Effector memory CD8-positive, alpha-beta T cell (primary cell): Measurements from ENCODE around the gene MFSD8.
"Not testable (repeated sequence)": the region's sequence is repeated elsewhere in the genome, so short reads cannot be mapped to it uniquely, and the experiment has no call there.

Source experiments
- ATAC-seq: fragments of 150-1000 bp; cut with Tn5 transposase; replicated peaks from 2 replicates; pipeline ENCODE4 v1.10.0; 2021; ENCODE audit warnings: mild to moderate bottlenecking, moderate library complexity
- DNase-seq, 3 experiments: peaks; one replicate each; pipeline ENCODE4 v3.0.0; 2021
- H3K27ac Mint-ChIP-seq, 2 donors: one replicate each; pipeline ENCODE4 v1.8.0; 2022; ENCODE audit warnings: mild to moderate bottlenecking in 2 of 2, mixed read lengths in 2 of 2, moderate library complexity in 2 of 2
- H3K27me3 Mint-ChIP-seq, 2 donors: one replicate each; pipeline ENCODE4 v1.8.0; 2022; ENCODE audit warnings: mixed read lengths in 2 of 2
- H3K36me3 Mint-ChIP-seq: one replicate; pipeline ENCODE4 v1.8.0; 2022; ENCODE audit warnings: mild to moderate bottlenecking, moderate library complexity, mixed read lengths; ENCODE audit not compliant: insufficient read depth
- H3K4me1 Mint-ChIP-seq, 2 donors: one replicate each; pipeline ENCODE4 v1.8.0; 2022; ENCODE audit warnings: low read depth in 2 of 2, mixed read lengths in 2 of 2
- H3K4me3 Mint-ChIP-seq, 2 donors: one replicate each; pipeline ENCODE4 v1.8.0; 2022; ENCODE audit warnings: mild to moderate bottlenecking in 2 of 2, mixed read lengths in 2 of 2, moderate library complexity in 2 of 2
- H3K9me3 Mint-ChIP-seq, 2 donors: one replicate each; pipeline ENCODE4 v1.8.0; 2022; ENCODE audit warnings: mixed read lengths in 2 of 2

Gene MFSD8

DNA sequence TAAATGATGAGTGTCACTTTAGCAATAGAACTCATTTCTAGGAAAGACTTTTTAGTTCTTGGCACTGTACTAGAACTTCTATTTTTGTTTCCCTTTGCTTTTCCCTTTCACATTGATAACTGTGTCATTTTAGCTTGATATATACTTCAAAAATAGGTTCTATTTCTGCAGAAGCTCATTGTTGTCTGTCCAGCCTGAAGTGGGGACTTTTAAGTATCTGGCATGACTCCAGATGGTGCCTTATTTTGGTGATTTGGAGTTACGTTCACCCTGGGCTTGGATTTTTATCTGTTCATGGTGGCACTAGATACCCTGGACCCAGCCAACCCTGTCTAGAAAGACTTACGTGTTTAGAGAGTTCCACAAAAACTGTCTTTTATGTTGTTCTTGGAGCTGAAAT lies 3.6 kb upstream of the MFSD8 start:
- ATAC-seq (no peak), DNase-seq (no peak)
- Mint-ChIP-seq H3K36me3 (peaks cover 32% of the 10 kb centered on the region), H3K4me1 (peaks cover 21 to 23% of the 10 kb centered on the region in 2 donors), H3K27me3 (no peaks in the 10 kb centered on the region), H3K9me3 (no peaks in the 10 kb centered on the region), H3K27ac (no peak overlapping the region), H3K4me3 (no peak overlapping the region)

DNA sequence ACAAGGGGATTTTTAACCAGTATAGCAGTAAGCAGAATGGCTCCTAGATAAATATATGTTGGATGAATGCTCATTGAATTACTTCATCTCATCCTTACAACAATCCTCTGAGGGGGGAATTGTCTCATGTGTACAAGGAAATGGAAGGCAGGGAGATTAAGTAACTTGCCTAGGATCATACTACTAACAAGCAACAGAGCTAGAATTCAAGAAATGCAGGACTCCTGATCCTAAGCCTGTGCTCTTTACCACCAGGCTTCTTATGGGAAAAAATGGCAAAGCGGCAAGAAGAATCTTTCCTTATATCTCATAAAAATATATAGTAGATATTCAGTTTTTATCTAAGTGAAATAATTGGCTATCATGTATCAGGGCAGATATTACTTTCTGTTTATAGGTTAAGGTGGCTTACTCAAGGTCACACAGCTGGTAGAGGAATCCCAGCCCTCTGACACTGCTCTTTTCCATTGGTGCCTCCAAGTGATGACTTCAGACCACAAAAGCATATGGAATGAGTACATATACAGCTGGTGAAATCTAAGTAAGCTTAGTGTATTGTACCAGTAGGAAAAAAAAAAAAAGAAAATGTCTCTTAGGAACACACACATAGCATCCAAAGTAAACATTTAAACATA lies 2.3 kb upstream of the MFSD8 start:
- H3K4me3 Mint-ChIP-seq = no peak overlapping the region
- DNase-seq (no peak), ATAC-seq (no peak)
- peaks cover 27% of the 10 kb centered on the region for H3K36me3 Mint-ChIP-seq
- H3K27me3 Mint-ChIP-seq = no peaks in the 10 kb centered on the region
- H3K27ac Mint-ChIP-seq = no peak overlapping the region
- no peaks in the 10 kb centered on the region for H3K9me3 Mint-ChIP-seq
- H3K4me1 Mint-ChIP-seq = peaks cover 31 to 35% of the 10 kb centered on the region in 2 donors

DNA sequence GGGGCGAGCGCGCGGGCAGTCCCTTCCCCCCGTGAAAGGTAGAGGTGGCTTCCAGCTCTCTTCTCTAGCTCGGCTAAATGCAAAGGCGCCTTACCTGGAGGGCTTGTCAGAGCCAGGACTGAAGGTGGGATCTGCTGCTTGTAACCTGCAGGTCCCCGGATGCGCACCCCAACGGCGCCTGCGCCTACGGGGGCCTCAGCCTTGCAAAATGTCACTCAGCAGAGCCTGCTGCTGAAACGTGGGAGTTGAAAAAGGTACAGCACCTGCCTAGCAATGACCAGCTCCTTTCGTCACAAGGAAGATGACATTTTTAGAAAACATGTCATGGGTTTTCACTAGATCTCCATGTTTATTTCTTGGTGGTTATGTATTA lies 816 bp upstream of the MFSD8 start:
- peaks cover 27% of the 10 kb centered on the region for H3K36me3 Mint-ChIP-seq

DNA sequence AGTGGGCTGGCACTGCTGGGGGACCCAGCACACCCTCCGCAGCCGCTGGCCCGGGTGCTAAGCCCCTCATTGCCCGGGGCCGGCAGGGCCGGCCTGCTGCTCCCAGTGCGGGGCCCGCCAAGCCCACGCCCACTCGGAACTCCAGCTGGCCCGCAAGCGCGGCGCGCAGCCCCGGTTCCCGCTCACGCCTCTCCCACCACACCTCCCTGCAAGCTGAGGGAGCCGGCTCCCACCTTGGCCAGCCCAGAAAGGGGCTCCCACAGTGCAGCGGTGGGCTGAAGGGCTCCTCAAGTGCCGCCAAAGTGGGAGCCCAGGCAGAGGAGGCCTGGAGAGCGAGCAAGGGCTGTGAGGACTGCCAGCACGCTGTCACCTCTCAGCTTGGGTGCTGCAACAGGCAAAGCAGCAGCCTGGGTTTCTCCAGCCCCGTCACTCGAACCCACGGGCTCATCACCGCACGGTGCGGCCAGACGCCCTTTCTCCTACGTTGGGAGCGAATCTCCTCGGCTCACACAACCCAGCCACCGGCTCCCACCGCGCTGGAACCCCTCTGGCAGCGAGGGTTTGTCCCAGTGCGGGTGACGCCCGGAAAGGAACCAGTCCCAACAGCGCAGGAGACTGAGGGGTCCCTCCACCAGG lies 429 bp downstream of the MFSD8 start:
- not testable (repeated sequence) for H3K27me3 Mint-ChIP-seq

More for the DNA sequence above, 816 bp upstream of the MFSD8 start:
- Mint-ChIP-seq H3K4me1 (peaks cover 31 to 36% of the 10 kb centered on the region in 2 donors), H3K4me3 (peak overlapping the region; percentile 85 to 89), H3K27ac (peak overlapping the region; percentile 90 to 98), H3K9me3 (no peaks in the 10 kb centered on the region), H3K27me3 (no peaks in the 10 kb centered on the region)
- ATAC-seq = peak; percentile 37
- peak; percentile 60 to 67 (median 61) for DNase-seq

DNA sequence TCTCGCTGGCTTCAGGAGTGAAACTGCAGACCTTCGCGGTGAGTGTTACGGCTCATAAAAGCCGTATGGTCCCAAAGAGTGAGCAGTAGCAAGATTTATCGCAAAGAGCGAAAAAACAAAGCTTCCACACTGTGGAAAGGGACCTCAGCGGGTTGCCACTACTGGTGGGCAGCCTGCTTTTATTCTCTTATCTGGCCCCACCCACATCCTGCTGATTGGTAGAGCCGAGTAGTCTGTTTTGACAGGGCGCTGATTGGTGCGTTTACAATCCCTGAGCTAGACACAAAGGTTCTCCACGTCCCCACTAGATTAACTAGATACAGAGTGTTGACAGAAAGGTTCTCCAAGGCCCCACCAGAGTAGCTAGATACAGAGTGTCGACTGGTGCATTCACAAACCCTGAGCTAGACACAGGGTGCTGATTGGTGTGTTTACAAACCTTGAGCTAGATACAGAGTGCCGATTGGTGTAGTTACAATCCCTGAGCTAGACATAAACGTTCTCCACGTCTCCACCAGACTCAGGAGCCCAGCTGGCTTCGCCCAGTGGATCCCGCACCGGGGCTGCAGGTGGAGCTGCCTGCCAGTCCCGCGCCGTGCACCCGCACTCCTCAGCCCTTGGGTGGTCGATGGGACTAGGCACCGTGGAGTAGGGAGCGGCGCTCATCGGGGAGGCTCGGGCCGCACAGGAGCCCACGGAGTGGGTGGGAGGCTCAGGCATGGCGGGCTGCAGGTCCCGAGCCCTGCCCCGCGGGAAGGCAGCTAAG lies 1.2 kb downstream of the MFSD8 start:
- H3K36me3 Mint-ChIP-seq = peaks cover 27% of the 10 kb centered on the region
- ATAC-seq, H3K27me3 Mint-ChIP-seq, H3K9me3 Mint-ChIP-seq: not testable (repeated sequence)
- peaks cover 31 to 36% of the 10 kb centered on the region in 2 donors for H3K4me1 Mint-ChIP-seq
- peak overlapping the region; percentile 85 to 89 for H3K4me3 Mint-ChIP-seq
- H3K27ac Mint-ChIP-seq = peak overlapping the region; percentile 92 to 98
- DNase-seq = peak; percentile 42 to 56 (median 47)

More for the DNA sequence above, 429 bp downstream of the MFSD8 start:
- peak overlapping the region; percentile 92 to 98 for H3K27ac Mint-ChIP-seq
- peaks cover 31 to 36% of the 10 kb centered on the region in 2 donors for H3K4me1 Mint-ChIP-seq
- ATAC-seq = peak; percentile 16
- peaks cover 27% of the 10 kb centered on the region for H3K36me3 Mint-ChIP-seq
- not testable (repeated sequence) for DNase-seq, H3K9me3 Mint-ChIP-seq
- peak overlapping the region; percentile 85 to 89 for H3K4me3 Mint-ChIP-seq

DNA sequence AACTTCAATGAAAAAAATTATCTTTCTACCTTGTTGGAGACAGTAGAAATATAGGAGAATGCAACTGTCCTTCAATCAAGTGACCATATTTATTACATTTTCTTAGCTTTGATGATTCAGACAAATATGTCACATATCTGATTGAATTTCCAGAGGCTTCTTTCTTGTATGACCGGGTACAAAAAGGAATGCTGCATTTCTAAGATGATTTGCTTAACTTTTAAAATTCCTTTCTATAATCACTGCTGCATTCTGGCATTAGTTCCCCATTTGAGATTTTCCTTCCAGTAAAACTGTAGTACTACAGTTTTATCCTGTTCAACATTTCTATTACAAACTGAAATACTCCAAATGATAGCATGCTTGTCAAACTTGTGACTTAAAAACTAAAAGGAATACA lies 5.2 kb downstream of the MFSD8 start:
- H3K27me3 Mint-ChIP-seq = no peaks in the 10 kb centered on the region
- no peak overlapping the region for H3K4me3 Mint-ChIP-seq
- H3K9me3 Mint-ChIP-seq = no peaks in the 10 kb centered on the region
- peaks cover 36% of the 10 kb centered on the region for H3K36me3 Mint-ChIP-seq
- DNase-seq (no peak), ATAC-seq (no peak)
- H3K4me1 Mint-ChIP-seq = peaks cover 22 to 33% of the 10 kb centered on the region in 2 donors
- H3K27ac Mint-ChIP-seq = peak overlapping the region in 1 of 2 donors; percentile 8

DNA sequence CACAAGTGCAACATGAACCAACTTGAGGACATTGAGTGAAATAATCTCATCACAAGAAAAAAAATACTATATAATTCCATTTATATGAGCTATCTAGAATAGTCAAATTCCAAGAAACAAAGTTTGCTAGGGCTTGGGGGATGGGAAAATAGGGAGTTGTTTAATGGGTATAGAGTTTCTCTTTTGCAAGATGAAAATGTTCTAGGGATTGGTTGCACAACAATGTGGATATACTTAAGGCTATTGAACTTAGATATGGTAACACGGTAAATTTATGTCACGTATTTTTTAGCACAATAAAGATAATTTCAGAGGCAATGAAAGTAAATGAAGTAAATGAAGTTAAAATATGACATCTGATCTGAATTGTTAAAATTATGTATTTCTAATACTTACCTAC lies 7.9 kb downstream of the MFSD8 start:
- Mint-ChIP-seq H3K36me3 (peaks cover 37% of the 10 kb centered on the region), H3K4me1 (peaks cover 5 to 14% of the 10 kb centered on the region in 2 donors)
- ATAC-seq = no peak

DNA sequence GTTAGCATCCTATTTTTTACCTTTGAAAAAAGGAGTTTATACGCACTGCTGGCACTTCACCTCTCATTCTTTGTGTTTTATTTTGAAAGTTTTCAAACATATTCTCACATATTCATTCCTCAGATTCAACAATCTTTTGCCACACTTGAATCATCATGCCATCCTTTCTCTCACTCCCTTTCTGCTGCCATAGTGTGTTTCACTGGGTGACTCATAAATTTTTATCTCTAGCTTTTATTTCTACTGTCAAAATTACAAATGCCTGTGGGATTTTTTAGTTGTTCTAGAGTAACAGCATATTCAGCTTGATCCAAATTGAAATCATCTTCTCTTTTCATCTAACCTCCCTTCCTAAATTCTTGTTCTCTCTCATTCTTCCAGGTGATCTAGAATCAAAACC lies 28.0 kb downstream of the MFSD8 start:
- Mint-ChIP-seq H3K4me1 (no peaks in the 10 kb centered on the region), H3K4me3 (no peak overlapping the region), H3K27ac (peak overlapping the region in 1 of 2 donors; percentile 20), H3K27me3 (no peaks in the 10 kb centered on the region), H3K9me3 (no peaks in the 10 kb centered on the region), H3K36me3 (peaks cover 12% of the 10 kb centered on the region)
- ATAC-seq = no peak
- no peak for DNase-seq

More for the DNA sequence above, 7.9 kb downstream of the MFSD8 start:
- Mint-ChIP-seq H3K4me3 (no peak overlapping the region), H3K9me3 (no peaks in the 10 kb centered on the region), H3K27me3 (no peaks in the 10 kb centered on the region), H3K27ac (no peak overlapping the region)
- DNase-seq = no peak

DNA sequence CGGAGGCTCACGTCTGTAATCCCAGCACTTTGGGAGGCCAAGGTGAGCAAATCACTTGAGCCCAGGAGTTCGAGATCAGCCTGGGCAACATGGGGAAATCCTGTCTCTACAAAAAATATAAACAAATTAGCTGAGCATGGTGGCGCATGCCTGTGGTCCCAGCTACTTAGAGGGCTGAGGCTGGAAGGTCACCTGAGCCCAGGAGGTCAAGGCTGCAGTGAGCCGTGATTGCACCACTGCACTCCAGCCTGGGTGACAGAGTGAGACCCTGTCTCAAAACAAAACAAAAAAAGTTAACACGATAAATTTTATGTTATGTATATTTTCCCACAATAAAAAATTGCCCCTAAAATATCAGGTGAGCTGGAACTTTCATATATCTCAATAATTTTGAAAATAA lies 33.1 kb downstream of the MFSD8 start:
- not testable (repeated sequence) for H3K4me1 Mint-ChIP-seq, DNase-seq, H3K4me3 Mint-ChIP-seq, H3K27me3 Mint-ChIP-seq, H3K9me3 Mint-ChIP-seq, H3K27ac Mint-ChIP-seq, ATAC-seq
- peaks cover 20% of the 10 kb centered on the region for H3K36me3 Mint-ChIP-seq

DNA sequence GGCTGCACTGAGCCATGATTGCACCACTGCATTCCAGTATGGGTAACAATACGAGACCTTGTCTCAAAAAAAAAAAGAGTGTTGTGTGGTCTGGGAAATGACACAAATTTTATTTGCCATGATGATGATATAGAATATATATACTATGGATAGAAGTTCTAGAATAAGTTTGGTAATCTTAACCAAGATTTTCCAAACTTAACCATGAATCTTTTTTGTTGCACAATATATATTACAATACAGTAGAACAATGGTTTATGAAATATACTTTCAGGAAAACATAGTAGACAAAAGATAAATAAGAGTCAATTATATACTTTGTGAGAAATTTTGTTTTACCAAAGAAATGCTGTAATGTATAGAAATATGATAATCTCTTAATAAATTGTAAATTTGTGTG lies 34.8 kb downstream of the MFSD8 start:
- ATAC-seq (no peak), DNase-seq (no peak)
- Mint-ChIP-seq H3K4me1 (peaks cover 0 to 5% of the 10 kb centered on the region in 2 donors), H3K9me3 (no peaks in the 10 kb centered on the region), H3K4me3 (no peak overlapping the region), H3K36me3 (peaks cover 20% of the 10 kb centered on the region), H3K27ac (no peak overlapping the region), H3K27me3 (no peaks in the 10 kb centered on the region)

DNA sequence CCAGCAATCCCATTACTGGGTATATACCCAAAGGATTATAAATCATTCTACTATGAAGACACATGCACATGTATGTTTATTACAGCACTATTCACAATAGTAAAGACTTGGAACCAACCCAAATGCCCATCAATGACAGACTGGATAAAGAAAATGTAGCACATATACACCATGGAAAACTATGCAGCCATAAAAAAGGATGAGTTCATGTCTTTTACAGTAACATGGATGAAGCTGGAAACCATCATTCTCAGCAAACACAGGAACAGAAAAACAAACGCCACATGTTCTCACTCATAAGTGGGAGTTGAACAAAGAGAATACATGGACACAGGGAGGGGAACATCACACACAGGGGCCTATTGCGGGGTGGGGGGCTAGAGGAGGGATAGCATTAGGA lies 39.3 kb downstream of the MFSD8 start:
- DNase-seq, H3K4me3 Mint-ChIP-seq, ATAC-seq, H3K4me1 Mint-ChIP-seq, H3K9me3 Mint-ChIP-seq, H3K27ac Mint-ChIP-seq, H3K27me3 Mint-ChIP-seq: not testable (repeated sequence)
- peaks cover 31% of the 10 kb centered on the region for H3K36me3 Mint-ChIP-seq

DNA sequence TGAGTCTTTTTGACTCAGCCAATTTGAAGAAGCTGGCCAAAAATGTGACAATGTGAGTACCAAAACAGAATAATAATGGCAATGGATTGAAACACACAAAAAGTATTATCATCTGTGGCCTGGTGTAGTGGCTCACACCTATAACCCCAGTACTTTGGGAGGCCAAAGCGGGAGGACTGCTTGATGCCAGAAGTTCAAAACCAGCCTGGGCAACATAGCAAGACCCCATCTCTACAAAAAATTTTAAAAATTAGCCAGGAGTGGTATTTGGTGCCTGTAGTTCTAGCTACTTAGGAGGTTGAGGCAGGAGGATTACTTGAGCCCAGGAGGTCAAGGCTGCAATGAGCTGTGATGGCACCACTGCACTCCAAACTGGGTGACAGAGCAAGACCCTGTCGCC lies 42.7 kb downstream of the MFSD8 start:
- Mint-ChIP-seq H3K27ac (no peak overlapping the region), H3K9me3 (no peaks in the 10 kb centered on the region), H3K36me3 (peaks cover 26% of the 10 kb centered on the region)

DNA sequence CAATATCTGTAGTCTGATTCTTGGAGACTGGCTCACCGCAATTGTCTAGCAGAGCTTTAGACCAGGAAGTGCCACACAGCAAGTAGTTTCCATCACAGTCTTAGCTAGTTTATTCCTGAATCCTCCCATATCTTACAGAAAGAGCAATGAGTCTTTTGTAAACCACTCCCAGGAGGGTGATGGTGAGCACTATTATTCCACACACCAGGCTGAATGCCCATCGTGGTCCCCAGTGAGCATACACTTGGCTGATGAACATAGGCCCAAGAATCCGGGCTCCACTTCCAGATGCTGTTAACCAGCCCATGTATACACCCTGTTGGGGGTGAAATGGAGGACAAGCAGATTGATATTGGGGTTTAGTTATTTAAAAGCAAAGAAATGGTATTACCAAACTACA lies 44.5 kb downstream of the MFSD8 start:
- ATAC-seq = no peak
- DNase-seq = no peak
- Mint-ChIP-seq H3K27me3 (no peaks in the 10 kb centered on the region), H3K4me3 (no peak overlapping the region), H3K27ac (no peak overlapping the region), H3K36me3 (peaks cover 26% of the 10 kb centered on the region), H3K9me3 (no peaks in the 10 kb centered on the region), H3K4me1 (peaks cover 2 to 3% of the 10 kb centered on the region in 2 donors)

More for the DNA sequence above, 42.7 kb downstream of the MFSD8 start:
- H3K4me3 Mint-ChIP-seq = no peak overlapping the region
- no peak for ATAC-seq
- H3K4me1 Mint-ChIP-seq = peaks cover 2 to 7% of the 10 kb centered on the region in 2 donors
- DNase-seq = no peak
- H3K27me3 Mint-ChIP-seq = no peaks in the 10 kb centered on the region
